Measurements from ENCODE around the gene ELMOD3.
A peak's percentile ranks its signal among the peaks of the same experiment; 100 is the strongest.
"Not testable (repeated sequence)": the region's sequence is repeated elsewhere in the genome, so short reads cannot be mapped to it uniquely, and the experiment has no call there.

ELMOD3 gene

DNA sequence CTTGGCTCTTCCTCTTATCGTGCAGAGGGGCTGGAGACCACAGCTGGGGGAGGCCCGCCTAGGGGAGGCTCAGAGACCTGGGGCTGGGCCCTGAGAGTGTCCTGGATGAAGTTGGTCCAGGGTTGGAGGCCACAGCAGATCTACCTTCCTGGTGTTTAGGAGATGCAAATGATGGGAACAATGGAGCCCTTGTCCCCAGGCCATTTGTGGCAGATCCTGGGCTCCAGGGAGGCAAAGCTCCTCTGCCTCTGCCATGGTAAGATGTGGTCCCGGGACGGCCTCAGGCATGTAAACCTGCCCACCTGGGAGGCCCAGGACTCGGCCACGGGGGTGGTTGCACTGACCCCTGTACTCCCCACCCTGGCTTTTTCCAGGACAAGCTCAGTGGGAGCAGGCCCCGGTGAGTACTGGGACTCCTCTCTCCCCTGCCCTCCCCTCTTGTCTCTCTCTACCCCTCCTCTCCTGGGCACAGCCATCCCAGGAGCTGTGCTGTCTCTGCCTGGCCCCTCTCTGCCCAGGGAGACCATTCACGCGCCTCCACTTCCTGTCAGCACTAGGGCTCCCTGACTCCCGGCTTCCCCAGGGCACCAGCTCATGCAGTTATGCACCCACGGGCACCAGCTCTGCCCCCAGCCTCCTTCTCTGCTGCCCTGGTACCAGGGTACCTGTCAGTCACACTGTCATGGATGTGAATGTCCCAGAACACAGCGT lies 74.8 kb downstream of the ELMOD3 start:
- DNase-seq: no peak

DNA sequence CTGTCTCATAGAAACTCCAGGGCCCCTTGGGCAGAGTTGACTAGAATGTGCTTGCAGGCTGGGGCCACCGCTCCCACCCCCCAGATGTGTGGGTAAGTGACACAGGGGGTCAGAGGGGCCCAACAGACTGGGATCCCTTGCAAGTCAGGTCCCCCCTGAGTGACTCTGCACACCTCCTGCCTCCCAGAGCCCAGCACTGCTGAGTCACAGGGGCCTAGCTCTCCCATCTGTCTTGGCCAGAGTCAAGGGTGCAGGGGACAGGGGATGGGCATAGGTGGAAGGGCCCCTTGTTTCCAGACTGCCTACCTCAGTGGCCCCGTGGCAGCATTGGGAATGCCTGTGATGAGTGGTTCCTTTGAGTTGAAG lies 75.3 kb downstream of the ELMOD3 start:
- DNase-seq: no peak

DNA sequence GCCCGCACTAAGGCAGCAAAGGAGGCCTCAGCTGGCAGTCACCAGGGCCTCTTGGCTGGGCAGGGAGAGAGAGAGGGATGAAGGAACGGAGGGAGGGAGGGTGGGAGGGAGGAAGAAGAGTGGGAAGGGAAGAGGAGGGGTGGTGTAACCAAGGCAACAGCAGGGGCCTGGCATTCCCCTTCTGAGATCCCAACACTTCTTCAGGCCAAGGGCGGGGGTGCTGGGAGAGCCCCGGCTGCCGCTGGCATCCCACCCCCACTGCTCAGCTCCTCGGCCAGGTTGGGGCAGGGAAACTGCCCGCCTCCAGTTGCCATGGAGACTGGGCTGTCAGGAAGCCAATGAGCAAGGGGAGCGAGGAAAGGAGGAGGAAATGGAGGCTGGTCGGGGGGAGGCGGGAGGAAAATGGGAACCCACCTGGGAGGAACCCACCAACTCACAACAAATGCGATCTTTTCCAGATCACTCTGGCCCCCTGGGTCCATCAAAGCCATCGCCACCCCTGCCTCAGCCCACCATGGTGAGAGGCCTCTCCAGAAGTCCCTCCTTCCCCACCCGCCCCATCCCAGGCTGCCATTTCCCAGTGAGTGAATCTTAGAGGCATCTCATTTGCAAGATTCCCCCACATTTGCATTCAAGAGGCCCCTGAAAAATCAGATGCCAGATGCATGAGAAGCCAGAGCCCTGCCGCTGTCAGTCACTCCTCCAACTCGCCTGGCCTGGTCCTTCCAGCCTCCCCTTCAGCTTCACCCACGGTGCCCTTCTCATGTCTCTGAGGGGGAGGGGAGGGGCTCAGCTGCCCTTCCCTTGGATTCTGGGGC lies 76.4 kb downstream of the ELMOD3 start:
- no peak for DNase-seq

DNA sequence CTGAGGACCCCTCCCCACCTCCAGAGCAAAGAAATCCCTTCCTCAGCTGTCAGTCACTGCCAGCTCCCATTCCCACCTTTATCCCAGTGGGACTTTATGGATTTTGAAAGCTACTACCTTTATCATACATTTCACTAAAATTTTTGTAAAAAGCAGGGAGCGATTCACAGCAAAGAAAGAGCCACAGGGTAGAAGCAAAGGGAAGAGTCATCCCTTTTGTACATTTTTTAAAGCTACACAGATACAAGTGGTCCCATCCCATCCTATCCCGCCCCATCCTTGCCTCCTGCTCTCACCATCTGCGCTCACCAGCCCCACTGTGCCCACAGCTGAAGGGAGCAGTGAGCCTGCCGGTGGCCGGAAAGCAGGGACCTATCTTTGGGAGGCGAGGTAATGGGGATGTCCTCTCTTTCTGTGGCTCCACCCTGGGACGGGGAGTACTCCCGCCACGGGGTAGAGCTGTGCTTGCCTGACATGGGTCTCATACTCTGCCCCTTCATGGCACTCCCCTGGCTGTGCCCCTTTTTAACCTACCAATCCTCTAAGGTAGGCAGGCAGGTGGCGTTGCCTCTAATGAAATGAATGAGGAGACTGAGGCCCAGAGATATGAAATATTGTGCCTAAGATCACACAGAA lies 77.1 kb downstream of the ELMOD3 start:
- no peak for DNase-seq

DNA sequence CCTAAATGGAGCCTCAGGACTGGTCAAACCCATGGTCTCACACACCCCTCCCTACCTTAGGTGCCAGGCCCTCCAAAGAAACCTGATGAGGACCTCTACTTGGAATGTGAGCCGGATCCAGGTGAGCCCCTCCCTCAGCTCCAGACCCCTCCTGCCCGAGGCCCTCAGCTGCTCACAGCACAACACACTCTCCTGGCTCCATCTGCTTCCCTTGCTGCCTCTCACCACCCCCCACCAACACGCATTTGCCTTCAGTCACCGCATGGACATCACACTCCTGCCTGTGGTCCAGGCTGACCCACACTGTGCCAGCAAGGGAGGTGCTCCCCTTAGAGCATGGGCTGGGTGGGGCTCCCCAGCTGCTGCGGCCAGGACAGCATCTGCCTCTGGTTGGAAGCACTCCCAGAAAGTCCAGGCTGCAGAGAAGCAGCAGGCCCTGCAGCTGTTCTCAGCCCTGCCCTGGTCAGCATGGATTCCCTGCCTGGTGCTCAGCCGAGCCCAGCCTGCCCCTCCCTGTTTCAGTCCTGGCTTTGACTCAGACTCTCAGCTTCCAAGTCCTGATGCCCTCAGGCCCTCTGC lies 79.0 kb downstream of the ELMOD3 start:
- no peak for DNase-seq

DNA sequence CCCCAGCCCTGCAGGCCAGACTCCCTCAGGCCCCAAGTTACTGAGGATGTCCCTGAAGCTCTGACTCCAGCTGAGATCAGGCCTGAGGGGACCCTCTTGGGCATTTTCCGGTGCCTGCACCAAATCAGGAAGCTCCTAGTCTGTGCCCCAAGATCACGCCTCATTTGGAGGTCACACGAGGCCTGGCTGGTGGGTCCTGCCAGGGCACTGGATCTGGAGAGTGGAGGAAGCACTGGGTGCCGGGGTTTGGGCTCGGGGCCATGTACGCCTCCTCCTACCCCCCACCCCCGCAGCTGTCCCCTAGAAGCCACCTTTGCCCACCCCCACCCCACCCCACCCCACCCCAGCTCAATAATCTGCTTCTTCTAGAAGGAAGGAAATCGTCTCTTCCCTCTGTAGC lies 80.1 kb downstream of the ELMOD3 start:
- DNase-seq: no peak

DNA sequence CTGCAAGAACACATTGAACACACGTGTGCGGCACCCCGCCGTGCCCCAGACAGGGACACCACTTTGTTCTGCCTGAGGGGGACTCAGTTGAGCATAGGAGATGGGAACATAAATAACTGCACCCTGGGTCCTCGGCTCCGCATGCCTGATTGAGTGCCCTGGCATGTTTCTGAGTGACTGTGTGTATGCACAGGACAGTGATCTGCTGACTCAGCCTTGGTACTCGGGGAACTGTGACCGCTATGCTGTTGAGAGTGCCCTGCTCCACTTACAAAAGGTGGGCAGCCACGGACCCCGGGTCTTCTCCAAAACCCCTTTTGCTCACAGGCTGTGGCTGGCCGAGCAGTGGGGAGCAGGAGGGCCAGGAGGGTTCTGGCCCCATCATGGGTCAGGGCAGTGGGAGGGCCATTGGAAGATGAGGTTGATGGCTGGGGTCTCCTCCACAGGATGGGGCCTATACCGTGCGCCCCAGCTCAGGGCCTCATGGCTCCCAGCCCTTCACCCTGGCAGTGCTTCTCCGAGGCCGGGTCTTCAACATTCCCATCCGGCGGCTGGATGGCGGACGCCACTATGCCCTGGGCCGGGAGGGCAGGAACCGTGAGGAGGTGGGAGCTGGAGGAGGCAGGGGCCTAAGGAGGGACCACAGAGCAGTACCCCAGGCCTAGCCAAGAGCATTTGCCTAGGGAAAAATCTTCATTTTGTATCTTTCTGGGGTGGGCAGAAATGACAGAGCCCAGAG lies 80.8 kb downstream of the ELMOD3 start:
- no peak for DNase-seq

DNA sequence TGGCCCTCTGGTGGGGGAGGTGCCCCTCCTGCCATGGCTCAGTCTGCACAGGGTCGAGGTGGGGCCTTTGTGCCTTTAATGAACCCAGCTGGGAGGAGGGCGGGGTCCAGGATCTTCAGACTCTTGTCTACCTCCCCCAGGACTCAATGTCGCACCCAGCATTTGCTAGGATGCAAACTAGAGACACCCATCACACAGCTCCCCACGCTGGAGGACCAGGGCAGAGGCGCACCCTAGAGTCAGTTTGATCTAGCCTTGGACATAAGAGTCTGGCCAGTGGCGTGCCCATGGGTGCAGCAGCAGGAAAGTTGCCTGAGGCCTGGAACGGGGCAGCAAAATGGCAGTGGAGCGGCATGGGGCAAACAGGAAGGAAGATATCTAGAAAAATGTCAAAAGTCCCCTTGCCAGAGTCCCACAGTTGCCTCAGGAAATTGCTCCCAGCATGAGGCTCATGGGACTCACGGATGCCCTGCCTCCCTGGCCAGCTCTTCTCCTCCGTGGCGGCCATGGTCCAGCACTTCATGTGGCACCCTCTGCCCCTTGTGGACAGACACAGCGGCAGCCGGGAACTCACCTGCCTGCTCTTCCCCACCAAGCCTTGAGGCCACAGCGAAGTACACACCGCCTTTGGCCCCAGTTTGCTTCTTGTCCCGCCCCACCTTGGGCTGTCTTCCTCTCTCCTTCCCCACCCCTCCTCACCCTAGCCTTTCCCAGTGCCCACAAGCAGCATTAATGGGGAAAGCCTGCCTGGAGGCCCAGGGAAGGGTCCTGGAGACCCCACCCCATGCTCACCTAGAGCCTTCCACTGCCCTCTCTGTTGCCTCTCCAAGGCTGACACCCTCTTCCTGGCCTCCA lies 81.6 kb downstream of the ELMOD3 start:
- no peak for DNase-seq

DNA sequence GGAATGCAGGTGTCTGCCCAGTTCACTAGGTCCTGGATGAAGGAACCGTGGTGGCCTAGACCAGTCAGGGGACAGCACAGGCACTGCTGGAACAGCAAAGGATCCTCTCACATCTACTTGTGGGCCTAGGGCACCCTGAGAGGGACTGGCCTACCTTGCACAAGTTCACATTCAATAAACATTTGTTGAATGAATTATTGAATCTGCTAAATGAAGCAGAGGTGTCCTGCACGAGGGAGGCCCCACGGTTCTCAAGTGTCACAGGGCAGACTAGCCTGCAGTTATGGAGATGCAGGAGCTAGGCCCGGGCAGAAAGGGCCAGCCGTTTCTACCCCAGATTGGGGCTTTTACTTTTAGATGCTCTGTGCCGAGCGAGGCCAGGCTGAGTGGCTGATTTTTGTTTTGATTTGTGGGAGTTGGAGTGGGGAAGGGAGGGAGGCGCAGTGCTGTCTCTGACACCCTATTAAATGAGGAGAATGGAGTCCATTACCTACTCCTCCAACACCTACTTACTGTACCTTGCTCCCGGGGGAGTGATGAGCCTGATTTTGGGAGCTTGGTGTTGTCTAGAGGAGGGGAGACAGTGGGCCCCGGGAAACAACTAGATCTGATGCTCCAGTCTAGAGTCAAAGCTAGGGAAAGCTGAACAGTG lies 82.4 kb downstream of the ELMOD3 start:
- DNase-seq: no peak

DNA sequence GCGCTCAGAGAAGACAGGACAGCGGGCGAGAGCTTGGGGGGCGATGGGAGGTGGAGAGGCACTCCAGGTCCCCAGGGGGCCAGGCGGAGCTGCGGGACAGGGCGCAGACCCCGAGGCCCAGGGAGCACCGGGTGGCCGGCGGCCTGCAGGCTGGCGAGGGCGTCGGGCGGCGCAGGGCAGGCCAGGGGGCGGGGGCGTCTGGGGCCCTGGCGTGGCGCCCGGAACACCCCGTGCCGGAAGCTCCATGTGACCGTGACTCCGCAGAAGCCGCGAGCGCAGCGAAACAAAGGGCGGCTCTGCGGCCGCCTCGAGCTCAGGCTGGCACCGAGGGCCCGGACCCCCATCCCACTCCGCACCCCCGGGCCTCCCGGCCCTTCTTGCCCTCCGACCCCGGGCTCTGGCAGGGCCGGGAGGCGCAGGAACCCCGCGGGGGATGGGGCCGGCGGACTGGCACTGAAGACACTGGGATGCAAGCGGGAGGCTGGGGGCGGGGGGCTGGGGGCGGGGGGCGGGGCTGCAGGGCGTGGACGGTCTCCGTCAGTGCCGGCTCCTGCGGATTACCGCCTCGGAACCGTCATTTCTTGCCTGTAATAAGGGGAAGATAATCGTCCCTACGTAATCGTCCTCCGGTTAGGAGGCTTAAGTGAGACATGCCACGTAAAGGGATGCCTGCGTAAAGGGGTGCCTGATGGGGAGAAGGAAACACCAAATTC lies 83.1 kb downstream of the ELMOD3 start:
- DNase-seq: peak; percentile 71

DNA sequence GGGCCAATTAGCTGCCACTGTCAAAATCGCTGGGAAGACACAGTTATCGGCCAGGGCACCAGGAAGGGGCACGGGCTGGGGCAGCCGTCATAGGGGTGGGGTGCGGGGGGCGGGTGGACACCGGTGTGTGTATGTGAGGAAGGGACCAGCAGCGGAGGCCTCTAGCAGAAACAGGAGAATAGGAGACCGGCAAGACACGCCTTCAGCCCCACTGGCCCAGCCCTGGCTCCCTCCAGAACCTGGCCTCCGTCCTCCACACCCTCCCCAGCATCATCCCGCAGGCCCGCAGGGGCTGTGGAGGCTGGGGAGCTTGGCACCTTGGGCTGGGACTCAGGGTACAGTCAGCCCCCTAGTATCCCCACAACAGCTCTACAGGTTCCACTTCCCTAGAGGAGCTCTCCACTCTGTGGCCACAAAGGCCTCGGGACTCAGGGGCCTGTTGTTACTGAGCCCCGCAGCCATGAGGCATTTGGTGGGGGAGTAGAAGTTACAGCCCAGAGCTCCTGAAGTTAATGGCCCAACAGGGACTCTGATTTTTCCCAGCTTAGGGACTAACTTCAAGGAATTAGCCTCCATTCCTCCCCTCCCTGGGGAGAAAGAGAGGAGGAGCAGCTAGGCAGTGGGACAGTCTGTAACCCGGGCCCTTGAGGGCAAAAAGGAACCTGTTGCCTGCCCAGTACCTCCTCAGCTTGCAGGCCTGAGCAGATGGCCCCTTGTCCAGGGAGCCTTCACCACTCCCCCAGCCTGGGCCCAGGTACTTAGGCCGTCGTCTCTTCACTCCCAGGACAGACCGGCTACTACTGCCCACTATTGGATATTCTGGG lies 83.8 kb downstream of the ELMOD3 start:
- DNase-seq: no peak

DNA sequence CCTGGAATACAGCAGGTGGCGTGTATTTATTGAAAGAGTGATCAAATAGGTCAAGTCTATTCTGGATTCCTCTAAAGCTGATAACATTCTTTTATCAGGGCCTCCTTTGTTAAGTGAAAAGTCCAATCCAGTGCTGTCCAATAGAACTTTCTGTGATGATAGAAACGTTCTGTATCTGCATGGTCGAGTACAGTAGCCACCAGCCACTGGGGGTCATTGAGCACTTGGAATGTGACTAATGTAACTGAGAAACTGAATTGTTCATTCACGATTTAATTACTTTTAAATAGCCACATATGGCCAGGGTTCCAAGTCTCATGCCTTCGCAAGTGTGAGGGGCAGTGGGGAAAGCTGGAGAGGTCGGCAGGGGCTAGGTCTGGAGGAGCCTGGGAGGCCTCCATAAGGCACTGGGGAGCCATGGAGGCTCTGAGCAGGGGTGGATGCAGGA lies 84.5 kb downstream of the ELMOD3 start:
- DNase-seq: no peak

DNA sequence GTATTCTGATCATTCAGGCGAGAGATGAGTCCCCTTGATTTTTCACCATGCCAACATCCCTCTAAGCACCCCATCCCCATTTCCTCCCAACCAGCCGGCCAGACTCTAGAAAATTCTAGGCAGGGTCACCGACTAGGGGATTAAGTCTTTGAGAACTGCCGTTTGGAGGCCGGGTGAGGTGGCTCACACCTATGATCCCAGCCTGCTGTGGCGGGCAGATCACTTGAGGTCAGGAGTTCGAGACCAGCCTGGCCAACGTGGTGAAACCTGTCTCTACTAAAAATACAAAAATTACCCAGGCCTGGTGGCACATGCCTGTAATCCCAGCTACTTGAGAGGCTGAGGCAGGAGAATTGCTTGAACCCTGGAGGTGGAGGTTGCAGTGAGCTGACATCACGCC lies 85.0 kb downstream of the ELMOD3 start:
- DNase-seq: not testable (repeated sequence)

DNA sequence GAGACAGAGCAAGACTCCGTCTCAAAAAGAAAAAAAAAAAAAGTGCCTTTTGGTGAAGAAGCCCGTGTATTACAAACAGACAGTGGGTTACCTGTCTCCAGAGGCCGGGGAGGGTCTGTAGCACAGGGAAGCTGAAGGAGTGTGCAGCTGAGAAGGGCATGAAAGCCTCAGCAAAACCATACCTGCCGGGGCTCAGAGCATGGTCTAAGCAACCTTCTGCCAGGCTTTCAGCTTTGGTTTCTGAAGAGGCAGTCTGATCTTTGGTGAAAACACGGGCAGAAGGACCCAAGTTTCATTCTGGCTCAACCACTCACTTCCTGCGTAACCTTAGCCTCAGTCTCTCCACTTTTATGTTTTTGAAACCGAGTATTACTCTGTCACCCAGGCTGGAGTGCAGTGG lies 85.4 kb downstream of the ELMOD3 start:
- DNase-seq: no peak

DNA sequence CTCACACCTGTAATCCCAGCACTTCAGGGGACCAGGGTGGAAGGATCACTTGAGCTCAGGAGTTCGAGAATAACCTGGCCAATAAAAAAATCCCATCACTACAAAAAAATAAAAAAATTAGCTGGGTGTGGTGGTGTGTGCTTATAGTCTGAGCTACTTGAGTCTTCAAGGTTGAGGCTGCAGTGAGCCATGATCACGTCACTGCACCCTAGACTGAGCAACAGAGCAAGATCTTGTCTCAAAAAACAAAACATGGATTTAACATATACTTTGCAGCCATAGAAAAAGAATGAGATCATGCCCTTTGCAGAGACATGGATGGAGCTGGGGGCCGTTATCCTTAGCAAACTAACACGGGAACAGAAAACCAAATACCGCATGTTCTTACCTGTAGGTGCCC lies 86.2 kb downstream of the ELMOD3 start:
- no peak for DNase-seq
